Loucy (cell line): ENCODE data around the gene TNFSF9.

ENCODE experiments used
- H2AFZ ChIP-seq: fragments of 200-600 bp; sonication (generic); 2 replicates; pipeline ENCODE4 v1.6.0; 2016; ENCODE audit warnings: antibody characterized with exemption, mild to moderate bottlenecking, low read length, moderate library complexity
- H3F3A ChIP-seq: fragments of 200-600 bp; 2 replicates; pipeline ENCODE4 v1.6.0; 2016; ENCODE audit warnings: antibody characterized with exemption, low read depth, mild to moderate bottlenecking
- H3K27me3 ChIP-seq: fragments of 200-600 bp; sonication (generic); 2 replicates; pipeline ENCODE4 v1.6.1; 2014; ENCODE audit warnings: low read length, mild to moderate bottlenecking; ENCODE audit not compliant: insufficient read depth, poor library complexity, severe bottlenecking
- H3K36me3 ChIP-seq: fragments of 200-600 bp; sonication (generic); 2 replicates; pipeline ENCODE4 v1.6.1; 2016; ENCODE audit warnings: low read length; ENCODE audit not compliant: insufficient read depth
- H3K4me1 ChIP-seq: fragments of 200-600 bp; sonication (generic); 2 replicates; pipeline ENCODE4 v1.5.1; 2014; ENCODE audit warnings: low read length, mild to moderate bottlenecking; ENCODE audit not compliant: insufficient read depth, poor library complexity, severe bottlenecking
- H3K4me2 ChIP-seq: fragments of 200-600 bp; sonication (generic); 2 replicates; pipeline ENCODE4 v1.6.0; 2014; ENCODE audit warnings: antibody characterized with exemption, low read length, low read depth, mild to moderate bottlenecking; ENCODE audit not compliant: poor library complexity, severe bottlenecking
- H3K4me3 ChIP-seq: fragments of 200-600 bp; sonication (generic); 2 replicates; pipeline ENCODE4 v1.5.1; 2014; ENCODE audit warnings: low read length, mild to moderate bottlenecking, mixed read lengths; ENCODE audit not compliant: poor library complexity, severe bottlenecking
- H3K79me2 ChIP-seq: fragments of 200-600 bp; sonication (generic); 2 replicates; pipeline ENCODE4 v1.6.1; 2014; ENCODE audit warnings: low read length; ENCODE audit not compliant: insufficient read depth
- H3K9ac ChIP-seq: fragments of 200-600 bp; sonication (generic); 2 replicates; pipeline ENCODE4 v1.6.0; 2014; ENCODE audit warnings: mild to moderate bottlenecking, low read depth, low read length, moderate library complexity; ENCODE audit not compliant: poor library complexity, severe bottlenecking
- H3K9me2 ChIP-seq: fragments of 200-600 bp; sonication (generic); replicated peaks from 2 replicates; pipeline ENCODE4 v1.6.1; 2016; ENCODE audit warnings: low read depth, low read length, mixed read lengths
- H3K9me3 ChIP-seq: fragments of 200-600 bp; sonication (generic); 2 replicates; pipeline ENCODE4 v1.6.1; 2014; ENCODE audit warnings: mild to moderate bottlenecking, antibody characterized with exemption, low read length, low read depth; ENCODE audit not compliant: insufficient read depth
- H4K20me1 ChIP-seq: fragments of 200-600 bp; sonication (generic); 2 replicates; pipeline ENCODE4 v1.6.0; 2014; ENCODE audit warnings: antibody characterized with exemption, low read length, mild to moderate bottlenecking; ENCODE audit not compliant: insufficient read depth, poor library complexity, severe bottlenecking
- EZH2phosphoT487 ChIP-seq: fragments of 200-600 bp; IDR thresholded peaks from 2 replicates; pipeline ENCODE4 v1.6.1; 2018; ENCODE audit warnings: antibody characterized with exemption, mild to moderate bottlenecking, moderate library complexity, borderline replicate concordance
- TF ChIP-seq, protein P1 (sequence below): fragments of 200-600 bp; sonication (generic); conservative IDR thresholded peaks from 2 replicates; pipeline ENCODE4 v1.5.1; 2014; ENCODE audit warnings: mild to moderate bottlenecking, antibody characterized with exemption, low read length

Gene TNFSF9

DNA sequence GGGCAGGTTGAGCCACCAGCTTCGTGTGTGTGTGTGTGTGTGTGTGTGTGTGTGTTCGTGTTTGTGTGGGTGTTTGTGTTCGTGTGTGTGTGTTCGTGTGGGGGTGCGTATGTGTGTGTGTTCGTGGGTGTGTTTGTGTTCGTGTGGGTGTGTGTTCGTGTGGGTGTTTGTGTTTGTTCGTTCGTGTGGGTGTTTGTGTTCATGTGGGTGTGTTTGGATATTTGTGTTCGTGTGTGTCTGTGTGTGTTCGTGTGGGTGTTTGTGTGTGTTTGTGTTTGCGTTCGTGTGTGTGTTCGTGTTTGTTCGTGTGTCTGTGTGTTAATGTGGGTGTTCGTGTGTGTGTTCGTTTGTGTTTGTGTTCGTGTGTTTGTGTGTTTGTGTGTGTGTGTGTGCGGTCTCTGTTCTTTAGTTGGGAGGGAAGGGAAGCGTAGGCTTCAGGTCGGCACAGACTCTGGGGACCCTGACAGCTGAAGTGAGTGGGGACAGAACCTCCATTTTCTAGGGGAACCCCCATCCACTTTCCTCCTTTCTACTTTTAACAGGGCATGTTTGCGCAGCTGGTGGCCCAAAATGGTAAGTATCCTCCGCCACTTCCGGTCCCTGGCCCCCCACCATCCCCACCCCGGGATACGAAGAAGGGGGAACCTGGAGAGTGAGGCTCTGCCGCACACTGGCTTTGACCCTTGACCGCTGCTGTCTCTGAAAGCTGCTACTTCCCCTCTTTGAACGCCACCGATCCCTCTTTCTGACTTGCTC is 1.6 kb downstream of the TNFSF9 start:
- no peak for TF ChIP-seq EZH2phosphoT487
- TF ChIP-seq, protein P1, sequence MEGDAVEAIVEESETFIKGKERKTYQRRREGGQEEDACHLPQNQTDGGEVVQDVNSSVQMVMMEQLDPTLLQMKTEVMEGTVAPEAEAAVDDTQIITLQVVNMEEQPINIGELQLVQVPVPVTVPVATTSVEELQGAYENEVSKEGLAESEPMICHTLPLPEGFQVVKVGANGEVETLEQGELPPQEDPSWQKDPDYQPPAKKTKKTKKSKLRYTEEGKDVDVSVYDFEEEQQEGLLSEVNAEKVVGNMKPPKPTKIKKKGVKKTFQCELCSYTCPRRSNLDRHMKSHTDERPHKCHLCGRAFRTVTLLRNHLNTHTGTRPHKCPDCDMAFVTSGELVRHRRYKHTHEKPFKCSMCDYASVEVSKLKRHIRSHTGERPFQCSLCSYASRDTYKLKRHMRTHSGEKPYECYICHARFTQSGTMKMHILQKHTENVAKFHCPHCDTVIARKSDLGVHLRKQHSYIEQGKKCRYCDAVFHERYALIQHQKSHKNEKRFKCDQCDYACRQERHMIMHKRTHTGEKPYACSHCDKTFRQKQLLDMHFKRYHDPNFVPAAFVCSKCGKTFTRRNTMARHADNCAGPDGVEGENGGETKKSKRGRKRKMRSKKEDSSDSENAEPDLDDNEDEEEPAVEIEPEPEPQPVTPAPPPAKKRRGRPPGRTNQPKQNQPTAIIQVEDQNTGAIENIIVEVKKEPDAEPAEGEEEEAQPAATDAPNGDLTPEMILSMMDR: no peak
- H3K79me2 ChIP-seq: no peaks in the 10 kb centered on the region
- peaks cover 28% of the 10 kb centered on the region for H3K27me3 ChIP-seq
- H3K9me3 ChIP-seq: no peaks in the 10 kb centered on the region
- H3F3A ChIP-seq: peaks cover 3% of the 10 kb centered on the region
- no peak overlapping the region for H3K9ac ChIP-seq
- no peak overlapping the region for H2AFZ ChIP-seq
- peaks cover 18% of the 10 kb centered on the region for H3K4me1 ChIP-seq
- no peaks in the 10 kb centered on the region for H3K36me3 ChIP-seq
- H4K20me1 ChIP-seq: no peaks in the 10 kb centered on the region
- no peak overlapping the region for H3K4me2 ChIP-seq
- no peak overlapping the region for H3K4me3 ChIP-seq
- H3K9me2 ChIP-seq: no peaks in the 10 kb centered on the region

DNA sequence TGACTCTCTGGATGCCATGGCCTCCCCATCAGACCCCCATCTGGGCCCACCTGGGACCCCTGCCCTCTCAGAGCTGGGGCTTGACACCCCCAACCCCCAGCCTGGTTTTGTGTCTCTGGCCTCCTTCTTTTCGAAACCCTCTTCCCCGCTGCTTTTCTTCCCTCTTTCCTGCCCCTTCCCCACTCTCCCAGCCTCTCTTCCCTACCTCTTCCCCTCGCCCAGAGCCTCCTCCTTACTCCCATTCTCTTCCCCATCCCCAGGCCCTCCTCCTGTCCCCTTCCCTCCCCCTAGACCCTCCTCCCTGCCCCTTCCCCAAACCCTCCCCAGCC is 2.1 kb downstream of the TNFSF9 start:
- H3K9ac ChIP-seq: no peak overlapping the region

DNA sequence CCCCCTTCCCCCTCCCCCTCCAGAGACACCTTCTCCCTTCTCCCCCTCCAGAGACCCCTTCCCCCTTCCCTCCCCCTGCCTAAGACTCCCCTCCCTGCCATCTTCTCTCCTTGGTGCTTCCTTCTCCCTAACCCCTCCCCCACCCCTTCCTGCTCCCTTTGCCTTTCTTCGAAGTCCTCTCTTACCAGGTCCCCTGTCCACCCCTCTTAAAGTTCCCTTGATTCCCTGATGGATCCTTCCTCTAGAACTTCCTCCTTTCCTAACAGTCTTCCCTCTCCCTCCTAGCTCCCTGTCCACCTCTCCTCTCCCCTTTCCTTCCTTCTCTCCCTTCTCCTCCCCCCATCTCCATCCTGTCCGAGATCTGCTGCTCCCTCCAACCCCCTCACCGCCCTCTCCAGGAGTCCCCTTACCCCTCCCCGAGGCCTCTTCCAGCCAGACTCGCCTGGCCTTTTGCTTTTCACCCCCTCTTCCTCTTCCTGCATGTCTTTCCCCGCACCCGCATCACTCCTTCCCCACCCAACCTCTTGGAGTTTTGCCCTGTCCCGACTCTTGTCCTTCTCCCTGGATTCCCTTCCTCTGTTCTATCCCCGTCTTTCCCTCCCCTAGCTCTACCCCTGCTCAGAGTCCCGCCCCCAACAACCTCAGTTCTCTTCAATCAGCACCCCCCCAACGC is 3.1 kb downstream of the TNFSF9 start:
- H3F3A ChIP-seq: peaks cover 3% of the 10 kb centered on the region
- H3K79me2 ChIP-seq: no peaks in the 10 kb centered on the region
- H3K4me2 ChIP-seq: no peak overlapping the region
- no peaks in the 10 kb centered on the region for H4K20me1 ChIP-seq
- no peak overlapping the region for H3K9ac ChIP-seq
- no peaks in the 10 kb centered on the region for H3K9me3 ChIP-seq
- H3K27me3 ChIP-seq: peaks cover 28% of the 10 kb centered on the region
- no peak overlapping the region for H3K4me3 ChIP-seq
- no peak for TF ChIP-seq EZH2phosphoT487
- TF ChIP-seq, protein P1: no peak
- H3K4me1 ChIP-seq: peaks cover 18% of the 10 kb centered on the region
- no peaks in the 10 kb centered on the region for H3K9me2 ChIP-seq
- no peaks in the 10 kb centered on the region for H3K36me3 ChIP-seq
- no peak overlapping the region for H2AFZ ChIP-seq

More for the DNA sequence above, 2.1 kb downstream of the TNFSF9 start:
- Histone ChIP-seq H3K4me3 (no peak overlapping the region), H3K9me3 (no peaks in the 10 kb centered on the region), H2AFZ (no peak overlapping the region), H3F3A (peaks cover 3% of the 10 kb centered on the region), H3K27me3 (peaks cover 28% of the 10 kb centered on the region), H3K9me2 (no peaks in the 10 kb centered on the region), H3K4me1 (peaks cover 18% of the 10 kb centered on the region), H3K36me3 (no peaks in the 10 kb centered on the region), H3K79me2 (no peaks in the 10 kb centered on the region), H3K4me2 (no peak overlapping the region), H4K20me1 (no peaks in the 10 kb centered on the region)
- no peak for TF ChIP-seq EZH2phosphoT487
- TF ChIP-seq, protein P1: no peak
